Fibroblast of skin of back (primary cell): ENCODE measurements around the gene LMAN2.
A peak's percentile ranks its signal among the peaks of the same experiment; 100 is the strongest.
"Not testable (repeated sequence)": the region's sequence is repeated elsewhere in the genome, so short reads cannot be mapped to it uniquely, and the experiment has no call there.

Source experiments
- DNase-seq: peaks from one replicate; pipeline ENCODE4 v3.0.0-alpha.2; 2013

LMAN2 gene

GRCh38 chr5:177346820-177347219, 4.6 kb downstream of the LMAN2 start:
- no peak for DNase-seq

- no peak for DNase-seq
Measured at GRCh38 chr5:177344891-177345290, 6.6 kb downstream of the LMAN2 start.

- no peak for DNase-seq
Measured at GRCh38 chr5:177343777-177344176, 7.7 kb downstream of the LMAN2 start.

GRCh38 chr5:177343000-177343399, 8.5 kb downstream of the LMAN2 start:
- not testable (repeated sequence) for DNase-seq

- no peak for DNase-seq
Measured at GRCh38 chr5:177339107-177339638, 12.3 kb downstream of the LMAN2 start.

- DNase-seq: no peak
Measured at GRCh38 chr5:177338251-177339106, 13.0 kb downstream of the LMAN2 start.

- DNase-seq: no peak
Measured at GRCh38 chr5:177336603-177337494, 14.6 kb downstream of the LMAN2 start.

- peak; percentile 8 for DNase-seq
Measured at GRCh38 chr5:177336112-177336511, 15.4 kb downstream of the LMAN2 start.

- DNase-seq: no peak
Measured at GRCh38 chr5:177335701-177336065, 15.8 kb downstream of the LMAN2 start.

GRCh38 chr5:177334781-177335700, 16.4 kb downstream of the LMAN2 start:
- DNase-seq: no peak

- DNase-seq: no peak
Measured at GRCh38 chr5:177334155-177334551, 17.3 kb downstream of the LMAN2 start.

GRCh38 chr5:177333420-177334154, 17.9 kb downstream of the LMAN2 start:
- no peak for DNase-seq

- no peak for DNase-seq
Measured at GRCh38 chr5:177332896-177333260, 18.6 kb downstream of the LMAN2 start.

- no peak for DNase-seq
Measured at GRCh38 chr5:177332031-177332895, 19.2 kb downstream of the LMAN2 start.

GRCh38 chr5:177330991-177331842, 20.3 kb downstream of the LMAN2 start:
- DNase-seq: no peak

GRCh38 chr5:177329883-177330282, 21.6 kb downstream of the LMAN2 start:
- DNase-seq: no peak

- no peak for DNase-seq
Measured at GRCh38 chr5:177328545-177329231, 22.8 kb downstream of the LMAN2 start.

GRCh38 chr5:177327539-177328522, 23.6 kb downstream of the LMAN2 start:
- no peak for DNase-seq
